DMS 273 treated with DMSO at 0.1 percent for 48 hours (cell line): ENCODE data around the gene MARS1.
"Not testable (repeated sequence)": the region's sequence is repeated elsewhere in the genome, so short reads cannot be mapped to it uniquely, and the experiment has no call there.

Source experiments
- DNase-seq: peaks from one replicate; lab custom pipeline; 2025; lab: John Stamatoyannopoulos, UW

Gene MARS1

GRCh38 chr12:57487597-57488401 lies at the start of gene MARS1:
Gene MARS1, plus strand, starts transcription at chr12:57488068. Its CDS starts 23 bp downstream, at chr12:57488091.
- DNase-seq = peak; percentile 90

GRCh38 chr12:57438400-57438799 lies 49.5 kb upstream of the MARS1 start:
- no peak for DNase-seq

- no peak for DNase-seq
Observed at GRCh38 chr12:57439762-57440266, 48.1 kb upstream of the MARS1 start.

- not testable (repeated sequence) for DNase-seq
Observed at GRCh38 chr12:57441393-57441792, 46.5 kb upstream of the MARS1 start.

GRCh38 chr12:57441846-57442427 lies 45.9 kb upstream of the MARS1 start:
- DNase-seq = no peak

GRCh38 chr12:57444337-57444736 lies 43.5 kb upstream of the MARS1 start:
- DNase-seq = not testable (repeated sequence)

- no peak for DNase-seq
Observed at GRCh38 chr12:57444744-57445143, 43.1 kb upstream of the MARS1 start.

GRCh38 chr12:57446292-57446960 lies 41.4 kb upstream of the MARS1 start:
- DNase-seq = no peak

- DNase-seq = no peak
Observed at GRCh38 chr12:57448669-57449068, 39.2 kb upstream of the MARS1 start.

GRCh38 chr12:57449375-57449774 lies 38.5 kb upstream of the MARS1 start:
- DNase-seq = no peak

GRCh38 chr12:57450057-57450456 lies 37.8 kb upstream of the MARS1 start:
- no peak for DNase-seq

- no peak for DNase-seq
Observed at GRCh38 chr12:57451233-57451778, 36.6 kb upstream of the MARS1 start.

- DNase-seq = peak; percentile 71
Observed at GRCh38 chr12:57452181-57452936, 35.5 kb upstream of the MARS1 start.

GRCh38 chr12:57452937-57453509 lies 34.8 kb upstream of the MARS1 start:
- no peak for DNase-seq

GRCh38 chr12:57454213-57454565 lies 33.7 kb upstream of the MARS1 start:
- no peak for DNase-seq

- peak; percentile 83 for DNase-seq
Observed at GRCh38 chr12:57454566-57455373, 33.1 kb upstream of the MARS1 start, which contains the start of gene INHBE. Gene INHBE, plus strand, starts transcription at chr12:57455307. Its CDS starts 230 bp downstream, at chr12:57455537.

GRCh38 chr12:57455374-57456144 lies 32.3 kb upstream of the MARS1 start:
- no peak for DNase-seq

GRCh38 chr12:57456145-57456700 lies 31.6 kb upstream of the MARS1 start:
- no peak for DNase-seq

- no peak for DNase-seq
Observed at GRCh38 chr12:57456737-57457490, 31.0 kb upstream of the MARS1 start.
